HUDEP-2 (cell line): ENCODE measurements around the gene PPP1R15B.

Source experiments
- DNase-seq, 76 experiments: peaks; one replicate each; lab custom pipeline; 2025; ENCODE audit not compliant: unreplicated experiment in 76 of 76; lab: John Stamatoyannopoulos, UW

The PPP1R15B gene

GRCh38 chr1:204404629-204405028 lies 7.0 kb downstream of the PPP1R15B start:
- DNase-seq: no peak

DNA sequence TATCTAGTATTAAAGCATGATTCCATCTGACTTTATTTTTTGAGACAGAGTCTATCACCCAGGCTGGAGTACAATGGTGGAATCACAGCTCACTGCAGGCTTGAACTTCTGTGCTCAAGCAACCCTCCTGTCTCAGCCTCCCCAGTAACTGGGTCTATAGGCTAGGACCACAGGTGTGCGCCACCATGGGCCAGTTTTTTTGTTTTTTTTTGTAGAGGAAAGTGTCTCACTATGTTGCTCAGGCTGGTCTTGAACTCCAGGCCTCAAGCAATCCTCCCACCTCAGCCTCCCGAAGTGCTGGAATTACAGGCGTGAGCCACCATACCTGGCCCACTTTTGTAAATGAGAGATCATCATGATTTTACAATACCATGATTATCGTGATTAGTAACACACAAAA lies 9.2 kb downstream of the PPP1R15B start:
- DNase-seq: no peak

- no peak for DNase-seq
Measured at GRCh38 chr1:204401730-204402129, 9.9 kb downstream of the PPP1R15B start.

GRCh38 chr1:204400882-204401510 lies 10.6 kb downstream of the PPP1R15B start:
- DNase-seq: no peak

DNA sequence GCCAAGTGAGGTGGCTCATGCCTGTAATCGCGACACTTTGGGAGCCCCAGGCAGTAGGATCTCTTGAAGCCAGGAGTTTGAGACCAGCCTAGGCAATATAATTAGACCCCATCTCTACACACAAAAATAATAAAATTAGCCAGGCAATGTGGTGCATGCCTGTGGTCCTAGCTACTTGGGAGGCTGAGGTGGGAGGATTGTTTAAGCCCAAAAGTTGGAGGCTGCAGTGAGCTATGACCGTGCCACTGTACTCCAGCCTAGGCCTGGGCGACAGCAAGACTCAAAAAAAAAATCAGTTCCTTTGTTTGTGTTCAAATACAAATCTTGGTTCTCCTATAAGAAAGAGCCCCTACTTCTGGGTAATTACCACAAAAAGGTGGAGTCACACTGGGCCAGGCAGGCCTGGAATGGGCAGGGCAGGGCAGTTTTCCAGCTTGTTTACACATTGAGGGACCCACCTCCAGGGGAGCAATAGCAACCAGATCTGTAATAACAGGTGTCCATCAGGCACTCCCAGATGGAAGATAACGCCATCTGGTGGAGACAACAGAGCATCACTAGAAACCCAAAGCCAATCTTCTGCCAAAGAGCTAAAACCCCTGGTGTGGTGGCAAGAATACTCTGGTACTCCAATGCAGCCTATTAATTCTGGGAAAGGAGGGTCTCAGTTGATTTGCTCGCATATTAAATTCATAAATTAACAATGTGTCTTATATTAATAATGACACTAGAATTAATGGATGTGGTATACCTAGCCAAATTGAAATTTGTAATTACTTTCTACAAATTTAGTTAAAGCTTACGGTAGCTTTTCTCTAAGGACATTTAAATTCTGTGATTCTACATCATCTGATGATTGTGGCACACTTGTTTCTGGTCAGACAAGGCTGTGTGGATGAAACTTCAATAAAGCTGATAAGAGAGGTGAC lies 13.2 kb downstream of the PPP1R15B start:
- DNase-seq: peak in 67 of 76 experiments; percentile 6 to 81 (median 48)

DNA sequence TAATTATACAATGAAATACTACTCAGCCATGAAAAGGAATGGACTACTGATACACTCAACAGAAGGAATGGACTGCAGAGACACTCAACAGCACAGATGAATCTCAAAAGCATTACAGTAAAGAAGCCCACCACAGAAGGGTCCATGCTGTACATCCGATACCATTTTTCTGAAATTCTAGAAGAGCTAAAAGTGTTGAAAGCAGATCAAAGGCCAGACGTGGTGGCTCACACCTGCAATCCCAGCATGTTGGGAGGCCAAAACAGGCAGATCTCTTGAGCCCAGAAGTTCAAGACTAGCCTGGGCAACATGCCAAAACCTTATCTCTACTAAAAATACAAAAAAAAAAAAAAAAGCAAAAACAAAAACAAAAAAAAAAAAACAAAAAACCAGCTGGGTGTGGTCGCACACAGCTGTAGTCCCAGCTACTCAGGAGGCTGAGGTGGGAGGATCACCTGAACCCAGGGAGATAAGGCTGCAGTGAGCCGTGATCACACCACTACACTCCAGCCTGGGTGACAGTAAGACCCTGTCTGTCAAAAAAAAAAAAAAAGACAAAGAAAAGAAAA lies 15.5 kb downstream of the PPP1R15B start:
- peak in 7 of 76 experiments; percentile 9 to 26 (median 19) for DNase-seq

GRCh38 chr1:204391629-204392028 lies 20.0 kb downstream of the PPP1R15B start:
- DNase-seq: no peak

DNA sequence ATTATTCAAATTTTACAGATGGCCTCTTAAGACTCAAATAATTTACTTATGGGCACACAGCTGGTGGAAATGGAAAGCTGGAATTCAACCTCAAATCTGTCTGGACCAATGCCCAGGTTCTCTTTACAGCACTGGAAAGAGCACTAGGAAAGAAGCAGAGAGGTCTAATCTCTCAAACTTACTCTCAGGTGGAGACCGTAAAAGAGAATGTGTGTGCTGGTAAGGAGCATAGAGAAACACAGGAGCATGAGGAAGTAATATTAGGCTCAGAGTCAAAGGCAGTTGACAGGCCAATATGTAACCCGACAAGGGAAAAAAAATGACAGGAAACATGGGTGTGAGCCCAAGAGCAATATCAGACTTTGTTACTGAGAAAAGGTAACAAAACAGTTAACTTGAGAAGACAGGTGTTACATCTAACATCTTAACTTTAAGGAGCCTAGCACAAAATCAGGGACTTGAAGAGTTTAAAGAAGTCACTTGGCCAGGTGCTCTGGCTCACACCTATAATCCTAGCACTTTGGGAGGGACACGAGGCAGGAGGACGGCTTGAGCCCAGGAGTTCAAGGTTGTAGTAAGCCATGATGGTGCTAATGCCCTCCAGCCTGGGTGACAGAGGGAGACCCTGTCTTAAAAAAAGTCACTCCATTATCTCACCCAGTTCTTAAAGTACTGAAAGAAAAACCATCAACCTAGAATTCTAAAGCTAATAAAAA lies 20.7 kb downstream of the PPP1R15B start:
- DNase-seq: no peak

- DNase-seq: no peak
Measured at GRCh38 chr1:204385727-204386126, 25.9 kb downstream of the PPP1R15B start.

- DNase-seq: no peak
Measured at GRCh38 chr1:204384636-204385352, 26.8 kb downstream of the PPP1R15B start.

- DNase-seq: peak in 1 of 76 experiments; percentile 10
Measured at GRCh38 chr1:204383163-204383904, 28.3 kb downstream of the PPP1R15B start.

DNA sequence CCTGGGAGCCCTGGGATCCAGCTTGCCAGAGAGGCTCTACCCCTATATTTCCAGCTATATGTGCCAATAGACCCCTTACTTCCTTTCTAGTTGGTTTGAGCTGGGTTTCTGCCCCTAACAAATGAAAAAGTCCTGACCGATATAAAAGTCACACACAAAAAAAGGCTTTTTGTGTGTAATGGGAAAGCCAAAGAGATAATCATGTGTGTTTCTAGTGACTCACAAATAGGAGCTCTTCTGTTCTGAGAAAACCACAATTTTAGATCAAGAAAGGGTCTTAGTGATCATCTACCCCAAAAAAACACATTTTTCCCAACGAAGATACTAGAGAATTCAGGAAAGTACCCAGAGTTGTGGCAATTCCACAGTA lies 28.9 kb downstream of the PPP1R15B start:
- DNase-seq: no peak

GRCh38 chr1:204380293-204380831 lies 31.3 kb downstream of the PPP1R15B start:
- DNase-seq: no peak

- no peak for DNase-seq
Measured at GRCh38 chr1:204377800-204378668, 33.6 kb downstream of the PPP1R15B start.

- no peak for DNase-seq
Measured at GRCh38 chr1:204376919-204377799, 34.5 kb downstream of the PPP1R15B start.

- DNase-seq: no peak
Measured at GRCh38 chr1:204376465-204376864, 35.2 kb downstream of the PPP1R15B start.

DNA sequence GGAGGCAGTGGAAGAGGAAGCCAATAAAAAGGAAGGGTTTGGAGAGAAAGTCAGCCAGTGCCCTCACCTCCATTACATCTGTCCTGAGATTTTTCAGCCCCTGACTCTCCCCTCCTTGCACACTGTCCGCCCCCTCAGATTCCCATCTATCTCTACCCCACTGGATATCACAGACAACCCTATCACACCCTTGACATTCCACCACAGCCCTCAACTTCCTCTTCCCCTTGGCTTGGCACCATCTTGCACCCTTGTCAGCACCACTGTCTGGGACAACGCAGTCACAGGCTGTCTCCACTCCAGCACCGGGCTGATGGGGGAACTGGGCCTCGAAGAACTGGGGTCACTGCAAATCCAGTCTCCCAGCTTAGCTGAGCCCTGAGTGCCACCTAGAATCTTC lies 37.7 kb downstream of the PPP1R15B start:
- no peak for DNase-seq

GRCh38 chr1:204370176-204370575 lies 41.4 kb downstream of the PPP1R15B start:
- DNase-seq: no peak
